Measurements from ENCODE around the gene MAGI1.

Gene MAGI1

GRCh38 chr3:65500398-65501306, 538.1 kb downstream of the MAGI1 start:
- DNase-seq: no peak

- peak; percentile 1 for DNase-seq
Observed at GRCh38 chr3:65497846-65498245, 540.9 kb downstream of the MAGI1 start.

- no peak for DNase-seq
Observed at GRCh38 chr3:65497236-65497635, 541.5 kb downstream of the MAGI1 start.

- no peak for DNase-seq
Observed at GRCh38 chr3:65493938-65494337, 544.8 kb downstream of the MAGI1 start.

GRCh38 chr3:65493371-65493882, 545.3 kb downstream of the MAGI1 start:
- no peak for DNase-seq

GRCh38 chr3:65492249-65492648, 546.5 kb downstream of the MAGI1 start:
- DNase-seq: no peak

GRCh38 chr3:65490114-65490513, 548.6 kb downstream of the MAGI1 start:
- no peak for DNase-seq

GRCh38 chr3:65489253-65489652, 549.5 kb downstream of the MAGI1 start:
- no peak for DNase-seq

- no peak for DNase-seq
Observed at GRCh38 chr3:65485826-65486469, 552.8 kb downstream of the MAGI1 start.

GRCh38 chr3:65484964-65485363, 553.8 kb downstream of the MAGI1 start:
- DNase-seq: peak; percentile 24

- peak; percentile 46 for DNase-seq
Observed at GRCh38 chr3:65483480-65483879, 555.2 kb downstream of the MAGI1 start.

- no peak for DNase-seq
Observed at GRCh38 chr3:65483011-65483410, 555.7 kb downstream of the MAGI1 start.

- DNase-seq: no peak
Observed at GRCh38 chr3:65481085-65481484, 557.6 kb downstream of the MAGI1 start.

- DNase-seq: peak; percentile 10
Observed at GRCh38 chr3:65479990-65480389, 558.7 kb downstream of the MAGI1 start.

- DNase-seq: no peak
Observed at GRCh38 chr3:65478551-65479500, 559.9 kb downstream of the MAGI1 start.

- peak; percentile 37 for DNase-seq
Observed at GRCh38 chr3:65473736-65474135, 565.0 kb downstream of the MAGI1 start.

- no peak for DNase-seq
Observed at GRCh38 chr3:65472501-65472900, 566.2 kb downstream of the MAGI1 start.

GRCh38 chr3:65466300-65466988, 572.3 kb downstream of the MAGI1 start:
- no peak for DNase-seq

GRCh38 chr3:65449841-65450428, 588.8 kb downstream of the MAGI1 start:
- DNase-seq: no peak

- no peak for DNase-seq
Observed at GRCh38 chr3:65448120-65448519, 590.6 kb downstream of the MAGI1 start.

- no peak for DNase-seq
Observed at GRCh38 chr3:65445573-65446169, 593.0 kb downstream of the MAGI1 start.

All from fibroblast of upper back skin (primary cell).